Epithelial cell of prostate (primary cell): ENCODE data around the gene CEACAM16.
"Not testable (repeated sequence)": the region's sequence is repeated elsewhere in the genome, so short reads cannot be mapped to it uniquely, and the experiment has no call there.

Experiments
- DNase-seq: peaks from one replicate; pipeline ENCODE4 v3.0.0-alpha.2; 2011; ENCODE audit warnings: low read depth, low spot score
- H3K27ac ChIP-seq: fragments of 450-650 bp; 2 replicates; pipeline ENCODE4 v1.5.1; 2017; ENCODE audit warnings: mild to moderate bottlenecking

Gene CEACAM16

DNA sequence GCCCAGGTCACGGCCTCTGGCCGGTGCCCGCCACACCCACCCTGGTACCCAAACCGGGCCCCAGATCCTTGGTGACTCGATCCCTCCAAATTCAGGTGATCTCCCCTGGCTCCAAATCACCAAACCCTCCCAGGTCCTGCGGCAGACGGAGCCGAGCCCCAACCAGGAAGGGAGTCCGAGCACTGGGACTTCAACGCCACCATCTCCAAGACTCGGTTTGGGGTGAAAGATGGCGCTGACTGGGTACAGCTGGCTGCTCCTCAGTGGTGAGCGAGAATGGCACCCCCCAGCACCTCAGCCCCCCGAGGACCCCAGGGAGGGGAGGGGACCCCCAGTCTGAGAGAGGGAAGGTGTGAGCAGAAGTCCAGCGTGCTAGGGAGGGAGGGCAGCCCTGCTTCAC lies 2.3 kb downstream of the CEACAM16 start:
- no peak overlapping the region for H3K27ac ChIP-seq
- no peak for DNase-seq

- no peak overlapping the region for H3K27ac ChIP-seq
- DNase-seq = no peak
Measured at GRCh38 chr19:44702551-44703176, 3.7 kb downstream of the CEACAM16 start.

- DNase-seq = no peak
- H3K27ac ChIP-seq = no peak overlapping the region
Measured at GRCh38 chr19:44703336-44704078, 4.6 kb downstream of the CEACAM16 start.

GRCh38 chr19:44704982-44705381 lies 6.0 kb downstream of the CEACAM16 start:
- DNase-seq = no peak
- no peak overlapping the region for H3K27ac ChIP-seq

DNA sequence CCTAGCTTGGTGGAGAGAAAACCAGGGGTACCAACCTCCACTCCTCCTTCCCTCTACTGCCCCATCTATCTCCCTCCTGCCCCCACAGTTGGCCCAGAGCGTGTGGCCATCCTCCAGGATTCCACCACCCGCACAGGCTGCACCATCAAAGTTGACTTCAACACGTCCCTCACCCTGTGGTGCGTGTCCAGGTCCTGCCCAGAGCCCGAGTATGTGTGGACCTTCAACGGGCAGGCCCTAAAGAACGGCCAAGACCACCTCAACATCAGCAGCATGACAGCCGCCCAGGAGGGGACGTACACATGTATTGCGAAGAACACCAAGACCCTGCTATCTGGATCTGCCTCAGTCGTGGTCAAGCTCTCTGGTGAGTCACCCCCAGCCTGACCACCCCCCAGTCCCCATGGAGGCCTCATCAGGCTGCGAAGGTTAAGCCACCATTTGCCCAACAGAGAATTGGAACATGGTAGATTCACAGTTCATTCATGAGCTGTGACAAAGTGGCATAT lies 6.6 kb downstream of the CEACAM16 start:
- H3K27ac ChIP-seq = no peak overlapping the region
- DNase-seq = no peak

DNA sequence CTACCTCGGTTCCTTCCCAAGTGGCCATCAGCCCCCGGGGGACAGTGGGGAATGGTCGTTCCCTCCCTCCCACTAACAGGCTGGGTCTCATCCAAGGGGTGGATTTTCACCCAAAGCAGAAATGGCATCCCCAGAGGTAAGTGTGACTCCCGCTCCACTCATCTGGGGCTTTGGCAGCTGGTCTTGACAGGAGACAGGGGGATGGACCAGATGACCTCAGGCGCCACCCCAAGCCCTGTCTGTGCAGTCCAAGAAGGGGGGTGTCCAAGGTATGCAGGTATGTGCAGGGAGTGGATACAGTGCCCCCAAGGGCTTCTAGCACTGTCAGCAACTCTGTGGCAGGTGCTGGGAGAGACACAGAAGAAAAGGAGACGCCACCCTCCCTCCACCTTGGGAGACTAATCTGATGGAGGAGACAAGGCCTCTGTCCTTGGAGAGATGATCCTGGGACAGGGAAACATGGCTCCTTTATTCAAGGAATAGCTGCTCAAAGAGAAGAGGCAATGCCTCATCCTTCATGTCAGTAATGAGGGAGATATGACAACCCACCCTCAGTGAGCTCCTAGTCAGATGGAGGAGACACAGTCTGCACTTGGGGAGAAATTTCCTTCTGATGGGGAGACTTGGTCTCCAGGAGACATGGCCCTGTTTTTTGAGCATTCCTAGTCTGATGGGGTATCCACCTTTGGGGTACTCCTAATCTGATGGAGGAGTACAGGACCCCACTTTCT lies 7.7 kb downstream of the CEACAM16 start:
- H3K27ac ChIP-seq = no peak overlapping the region
- no peak for DNase-seq

GRCh38 chr19:44707794-44708193 lies 8.8 kb downstream of the CEACAM16 start:
- DNase-seq = no peak
- no peak overlapping the region for H3K27ac ChIP-seq

GRCh38 chr19:44708940-44709339 lies 10.0 kb downstream of the CEACAM16 start:
- no peak for DNase-seq
- H3K27ac ChIP-seq = no peak overlapping the region

GRCh38 chr19:44709434-44710266 lies 10.7 kb downstream of the CEACAM16 start:
- not testable (repeated sequence) for DNase-seq, H3K27ac ChIP-seq

- DNase-seq = no peak
- H3K27ac ChIP-seq = no peak overlapping the region
Measured at GRCh38 chr19:44710483-44710882, 11.5 kb downstream of the CEACAM16 start.

DNA sequence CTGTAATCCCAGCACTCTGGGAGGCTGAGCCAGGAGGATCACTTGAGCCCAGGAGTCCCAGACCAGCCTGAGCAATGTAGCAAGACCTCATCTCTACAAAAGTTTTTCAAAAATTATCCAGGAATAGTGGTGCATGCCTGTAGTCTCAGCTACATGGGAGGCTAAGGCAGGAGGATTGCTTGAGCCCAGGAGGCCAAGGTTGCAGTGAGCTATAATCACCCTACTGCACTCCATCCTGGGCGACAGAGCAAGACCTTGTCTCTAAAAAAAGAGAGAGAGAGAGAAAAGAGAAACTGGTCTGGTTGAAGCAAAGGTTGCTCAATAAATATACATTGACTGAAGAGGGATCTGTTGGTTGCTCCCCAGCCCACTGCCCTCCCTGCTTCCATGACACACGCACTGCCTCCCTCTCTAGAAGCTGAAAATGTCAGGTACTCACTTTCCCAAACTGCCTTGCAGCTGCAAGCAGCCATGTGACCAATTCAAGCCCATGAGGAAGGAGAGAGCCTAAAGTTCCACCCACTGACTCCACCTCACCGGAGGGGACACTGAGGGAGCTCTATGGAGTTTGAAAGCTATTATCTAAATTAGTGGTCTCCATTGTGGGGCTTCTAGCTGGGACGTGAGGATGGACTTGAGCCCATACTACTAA lies 14.0 kb downstream of the CEACAM16 start:
- DNase-seq = no peak
- H3K27ac ChIP-seq = no peak overlapping the region

GRCh38 chr19:44714597-44715169 lies 15.7 kb downstream of the CEACAM16 start:
- no peak overlapping the region for H3K27ac ChIP-seq
- DNase-seq = no peak

DNA sequence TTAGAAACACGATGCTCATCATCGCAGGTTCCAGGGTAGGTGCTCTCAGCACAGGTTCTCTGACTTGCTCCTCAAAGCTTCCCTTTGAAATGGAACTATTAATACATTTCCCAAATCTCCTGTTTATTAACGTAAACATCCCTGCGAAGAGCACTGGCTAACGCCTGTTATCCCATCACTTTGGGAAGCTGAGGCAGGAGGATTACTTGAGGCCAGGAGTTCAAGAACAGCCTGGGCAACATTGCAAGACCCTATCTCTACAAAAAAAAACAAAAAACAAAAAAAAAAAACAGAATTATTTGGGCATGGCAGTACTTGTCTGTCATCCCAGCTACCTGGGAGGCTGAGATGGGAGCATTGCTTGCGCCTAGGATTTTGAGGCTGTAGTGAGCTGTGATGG lies 18.7 kb downstream of the CEACAM16 start:
- no peak for DNase-seq
- no peak overlapping the region for H3K27ac ChIP-seq

- no peak overlapping the region for H3K27ac ChIP-seq
- no peak for DNase-seq
Measured at GRCh38 chr19:44718441-44719261, 19.7 kb downstream of the CEACAM16 start.

DNA sequence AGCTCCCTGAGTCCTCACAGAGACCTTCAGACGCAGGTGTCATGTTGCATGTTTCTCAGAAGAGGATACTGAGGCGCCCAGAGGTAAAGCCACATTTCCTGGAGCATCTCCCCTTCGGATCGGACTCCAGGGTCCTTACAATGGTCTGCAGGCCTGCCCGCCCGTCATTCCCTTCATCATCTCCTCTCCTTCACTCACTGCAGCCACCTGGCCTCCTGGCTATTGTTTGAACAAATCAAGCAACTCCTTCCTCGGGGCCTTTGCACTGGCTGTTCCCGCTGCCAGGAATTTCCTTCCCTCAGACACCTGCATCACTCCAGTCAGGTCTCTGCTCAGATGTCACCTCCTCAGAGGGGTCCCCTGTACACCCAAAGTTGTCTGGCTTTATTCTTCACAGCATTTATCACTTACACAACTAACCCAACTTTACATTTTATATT lies 20.3 kb downstream of the CEACAM16 start:
- no peak overlapping the region for H3K27ac ChIP-seq
- DNase-seq = no peak

DNA sequence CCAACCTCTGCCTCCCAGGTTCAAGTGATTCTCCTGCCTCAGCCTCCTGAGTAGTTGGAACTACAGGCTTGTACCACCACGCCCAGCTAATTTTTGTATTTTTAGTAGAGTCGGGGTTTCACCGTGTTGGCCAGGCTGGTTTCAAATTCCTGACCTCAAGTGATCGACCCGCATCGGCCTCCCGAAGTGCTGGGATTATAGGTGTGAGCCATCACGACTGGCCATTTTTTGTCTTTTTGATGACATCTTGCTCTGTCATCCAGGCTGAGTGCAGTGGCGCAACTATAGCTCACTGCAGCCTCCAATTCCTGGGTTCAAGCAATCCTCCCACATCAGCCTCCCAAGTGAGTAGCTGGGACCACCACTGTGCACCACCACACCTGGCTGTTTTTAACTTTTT lies 21.4 kb downstream of the CEACAM16 start:
- H3K27ac ChIP-seq, DNase-seq: not testable (repeated sequence)

DNA sequence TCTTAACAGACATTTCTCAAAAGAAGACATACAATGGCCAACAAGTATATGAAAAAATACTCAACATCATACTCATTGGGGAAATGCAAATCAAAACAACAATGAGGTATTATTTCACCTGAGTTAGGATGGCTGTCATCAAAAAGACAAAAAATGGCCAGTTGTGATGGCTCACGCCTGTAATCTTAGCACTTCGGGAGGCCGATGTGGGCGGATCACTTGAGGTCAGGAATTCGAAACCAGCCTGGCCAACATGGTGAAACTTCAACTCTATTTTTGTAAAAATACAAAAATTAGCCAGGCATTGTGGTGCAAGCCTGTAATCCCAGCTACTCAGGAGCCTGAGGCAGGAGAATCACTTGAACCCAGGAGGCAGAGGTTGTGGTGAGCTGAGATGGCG lies 22.0 kb downstream of the CEACAM16 start:
- H3K27ac ChIP-seq = no peak overlapping the region
- no peak for DNase-seq

DNA sequence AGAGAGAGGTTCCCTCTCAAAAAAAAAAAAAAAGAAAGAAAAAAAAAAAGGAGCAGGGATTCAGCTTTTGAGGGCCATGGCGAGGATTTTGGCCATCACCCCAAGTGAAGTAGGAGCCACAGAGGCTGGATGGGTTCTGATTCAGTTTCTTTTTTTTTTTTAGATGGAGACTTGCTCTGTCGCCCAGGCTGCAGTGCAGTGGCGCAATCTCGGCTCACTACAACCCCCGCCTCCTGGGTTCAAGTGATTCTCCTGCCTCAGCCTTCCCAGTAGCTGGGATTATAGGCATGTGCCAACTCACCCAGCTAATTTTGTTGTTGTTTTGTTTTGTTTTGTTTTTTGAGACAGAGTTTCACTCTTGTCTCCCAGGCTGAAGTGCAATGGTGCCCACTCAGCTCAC lies 22.4 kb downstream of the CEACAM16 start:
- not testable (repeated sequence) for H3K27ac ChIP-seq, DNase-seq
